DND-41 (cell line): ENCODE measurements around the gene B4GALNT1.
A peak's percentile ranks its signal among the peaks of the same experiment; 100 is the strongest.

Experiments
- ATAC-seq: fragments of 200-7000 bp; cut with Tn5 transposase; 3 replicates; pipeline ENCODE4 v1.9.1; 2021; ENCODE audit warnings: low read depth; ENCODE audit not compliant: insufficient read depth
- DNase-seq: peaks from one replicate; pipeline ENCODE4 v3.0.0-alpha.2; 2020
- H2AFZ ChIP-seq: 2 replicates; pipeline ENCODE4 v1.6.0; 2012; ENCODE audit warnings: low read depth, low read length
- H3K27ac ChIP-seq: 2 replicates; pipeline ENCODE4 v1.5.1; 2012; ENCODE audit warnings: low read length, inconsistent platforms
- H3K27me3 ChIP-seq: fragments of 200-600 bp; sonication (generic); 2 replicates; pipeline ENCODE4 v1.6.0; 2012; ENCODE audit warnings: low read length, mild to moderate bottlenecking, inconsistent platforms; ENCODE audit not compliant: insufficient read depth, poor library complexity
- H3K36me3 ChIP-seq: 2 replicates; pipeline ENCODE4 v1.5.1; 2012; ENCODE audit warnings: low read length, inconsistent platforms; ENCODE audit not compliant: insufficient read depth
- H3K4me1 ChIP-seq: 2 replicates; pipeline ENCODE4 v1.5.1; 2012; ENCODE audit warnings: mild to moderate bottlenecking, low read length; ENCODE audit not compliant: insufficient read depth
- H3K4me2 ChIP-seq: 2 replicates; pipeline ENCODE4 v1.6.0; 2012; ENCODE audit warnings: mild to moderate bottlenecking, moderate library complexity, low read length, inconsistent platforms; ENCODE audit not compliant: insufficient read depth
- H3K4me3 ChIP-seq, 2 experiments: fragments of 200-600 bp in 1 of 2; shearing (Covaris generic) in 1 of 2; 2 replicates each; pipeline ENCODE4 v1.5.1; 2012 to 2016; ENCODE audit warnings: inconsistent platforms in 2 of 2, low read length in 2 of 2, mild to moderate bottlenecking in 2 of 2, low read depth in 1 of 2, moderate library complexity in 1 of 2
- H3K79me2 ChIP-seq: 2 replicates; pipeline ENCODE4 v1.6.0; 2012; ENCODE audit warnings: low read length, inconsistent platforms; ENCODE audit not compliant: insufficient read depth
- H3K9ac ChIP-seq: 2 replicates; pipeline ENCODE4 v1.6.0; 2012; ENCODE audit warnings: low read depth, mild to moderate bottlenecking, inconsistent platforms, low read length, moderate library complexity
- H3K9me3 ChIP-seq: 2 replicates; pipeline ENCODE4 v1.5.1; 2012; ENCODE audit warnings: low read length, moderate library complexity, mild to moderate bottlenecking, inconsistent platforms; ENCODE audit not compliant: insufficient read depth, severe bottlenecking
- H4K20me1 ChIP-seq: 2 replicates; pipeline ENCODE4 v1.6.0; 2012; ENCODE audit warnings: low read length; ENCODE audit not compliant: insufficient read depth
- CTCF ChIP-seq: IDR thresholded peaks from 2 replicates; pipeline ENCODE4 v1.5.1; 2012; ENCODE audit warnings: borderline replicate concordance, low read length, moderate library complexity, mild to moderate bottlenecking; ENCODE audit not compliant: poor library complexity, severe bottlenecking; ENCODE audit errors: extremely low read depth
- EZH2 ChIP-seq: IDR thresholded peaks from 3 replicates; pipeline ENCODE4 v1.6.1; 2012; ENCODE audit warnings: borderline replicate concordance, low read depth, mild to moderate bottlenecking, moderate library complexity, low read length, inconsistent platforms; ENCODE audit not compliant: severe bottlenecking

B4GALNT1 gene

GRCh38 chr12:57615637-57616036, 17.4 kb downstream of the B4GALNT1 start:
- TF ChIP-seq CTCF = no peak
- TF ChIP-seq EZH2 = no peak
- Histone ChIP-seq H2AFZ (no peak overlapping the region), H3K79me2 (no peaks in the 10 kb centered on the region), H3K9ac (no peak overlapping the region), H3K4me1 (no peaks in the 10 kb centered on the region), H3K4me2 (no peak overlapping the region), H3K27me3 (peaks cover 41% of the 10 kb centered on the region), H3K9me3 (no peaks in the 10 kb centered on the region), H4K20me1 (peaks cover under 1% of the 10 kb centered on the region; the same call in 1 of the 2 replicates), H3K36me3 (no peaks in the 10 kb centered on the region), H3K4me3 (no peak overlapping the region), H3K27ac (no peak overlapping the region)
- no peak for DNase-seq
- no peak for ATAC-seq

- Histone ChIP-seq H4K20me1 (no peaks in the 10 kb centered on the region), H3K9me3 (no peaks in the 10 kb centered on the region), H3K9ac (no peak overlapping the region), H3K27ac (no peak overlapping the region), H3K27me3 (peaks cover 37% of the 10 kb centered on the region), H2AFZ (no peak overlapping the region), H3K36me3 (no peaks in the 10 kb centered on the region), H3K4me3 (no peak overlapping the region), H3K4me1 (no peaks in the 10 kb centered on the region), H3K79me2 (no peaks in the 10 kb centered on the region), H3K4me2 (no peak overlapping the region)
- TF ChIP-seq CTCF (no peak), EZH2 (no peak)
- DNase-seq = no peak
- no peak for ATAC-seq
Measured at GRCh38 chr12:57614948-57615500, 18.0 kb downstream of the B4GALNT1 start.

- H3K27ac ChIP-seq = no peak overlapping the region
- no peak overlapping the region for H3K9ac ChIP-seq
- peak; percentile 47; the same call in 1 of the 3 replicates for ATAC-seq
Measured at GRCh38 chr12:57614178-57614947, 18.6 kb downstream of the B4GALNT1 start.

More at GRCh38 chr12:57614178-57614947, 18.6 kb downstream of the B4GALNT1 start:
- Histone ChIP-seq H3K4me1 (no peaks in the 10 kb centered on the region), H3K27me3 (peaks cover 36% of the 10 kb centered on the region), H2AFZ (no peak overlapping the region), H3K9me3 (no peaks in the 10 kb centered on the region), H3K4me2 (no peak overlapping the region), H3K79me2 (no peaks in the 10 kb centered on the region), H3K36me3 (no peaks in the 10 kb centered on the region), H3K4me3 (no peak overlapping the region), H4K20me1 (no peaks in the 10 kb centered on the region)
- TF ChIP-seq CTCF (no peak), EZH2 (no peak)
- DNase-seq = peak; percentile 27
